Progenitor cell of endocrine pancreas (in vitro differentiated cells): ENCODE data around the gene SHANK2. TPM values are rescaled to one million over a fixed set of nuclear protein-coding genes. Genes with fewer than 3 reads are reported as not detected.

ENCODE experiments used
- DNase-seq: peaks from one replicate; pipeline ENCODE4 v3.0.0; 2021; ENCODE audit warnings: low spot score; ENCODE audit not compliant: unreplicated experiment
- H3K27ac Mint-ChIP-seq: 2 replicates; pipeline ENCODE4 v1.8.0; 2021; ENCODE audit warnings: mild to moderate bottlenecking, moderate library complexity, mixed read lengths
- H3K27me3 Mint-ChIP-seq: 2 replicates; pipeline ENCODE4 v1.8.0; 2021; ENCODE audit warnings: mixed read lengths
- H3K36me3 Mint-ChIP-seq: 2 replicates; pipeline ENCODE4 v1.8.0; 2022; ENCODE audit warnings: mixed read lengths; ENCODE audit not compliant: insufficient read depth
- H3K4me1 Mint-ChIP-seq: 2 replicates; pipeline ENCODE4 v1.8.0; 2021; ENCODE audit warnings: low read depth, mixed read lengths
- H3K4me3 Mint-ChIP-seq: 2 replicates; pipeline ENCODE4 v1.8.0; 2021; ENCODE audit warnings: low read depth, mild to moderate bottlenecking, moderate library complexity, mixed read lengths
- H3K9me3 Mint-ChIP-seq: 2 replicates; pipeline ENCODE4 v1.8.0; 2021; ENCODE audit warnings: low read depth, mixed read lengths
- CTCF ChIP-seq: fragments of 200-600 bp; sonication (generic); IDR thresholded peaks from one replicate; pipeline ENCODE4 v1.5.0; 2021; ENCODE audit warnings: antibody characterized with exemption, mild to moderate bottlenecking; ENCODE audit not compliant: unreplicated experiment
- total RNA-seq: library from RNA; stranded (reverse); gene quantifications from 2 replicates; pipeline ENCODE4 v1.2.1, GENCODE V29; 2021

Gene SHANK2
- total RNA-seq, 1 donor from 2014 or later: 104 TPM

GRCh38 chr11:71245601-71246391 lies 6.6 kb downstream of the SHANK2 start:
- H3K9me3 Mint-ChIP-seq: no peaks in the 10 kb centered on the region
- H3K27me3 Mint-ChIP-seq: no peaks in the 10 kb centered on the region
- no peak overlapping the region for H3K27ac Mint-ChIP-seq
- H3K4me3 Mint-ChIP-seq: no peak overlapping the region
- H3K4me1 Mint-ChIP-seq: peaks cover 50% of the 10 kb centered on the region
- peaks cover 5% of the 10 kb centered on the region for H3K36me3 Mint-ChIP-seq
- no peak for DNase-seq
- TF ChIP-seq CTCF: no peak

GRCh38 chr11:71244116-71244810 lies 8.1 kb downstream of the SHANK2 start:
- no peaks in the 10 kb centered on the region for H3K9me3 Mint-ChIP-seq
- no peaks in the 10 kb centered on the region for H3K27me3 Mint-ChIP-seq
- no peak overlapping the region for H3K4me3 Mint-ChIP-seq
- H3K4me1 Mint-ChIP-seq: peaks cover 39% of the 10 kb centered on the region
- no peak for DNase-seq
- H3K27ac Mint-ChIP-seq: no peak overlapping the region
- no peak for TF ChIP-seq CTCF
- H3K36me3 Mint-ChIP-seq: peaks cover 8% of the 10 kb centered on the region

- no peaks in the 10 kb centered on the region for H3K9me3 Mint-ChIP-seq
- no peak for DNase-seq
- TF ChIP-seq CTCF: no peak
- no peak overlapping the region for H3K4me3 Mint-ChIP-seq
- peaks cover 36% of the 10 kb centered on the region for H3K4me1 Mint-ChIP-seq
- peaks cover 15% of the 10 kb centered on the region for H3K36me3 Mint-ChIP-seq
- no peak overlapping the region for H3K27ac Mint-ChIP-seq
- H3K27me3 Mint-ChIP-seq: no peaks in the 10 kb centered on the region
These were observed 10.0 kb downstream of the SHANK2 start for GRCh38 chr11:71242391-71242790.

- no peak for DNase-seq
- peaks cover 34% of the 10 kb centered on the region for H3K4me1 Mint-ChIP-seq
These were observed 10.6 kb downstream of the SHANK2 start for GRCh38 chr11:71241721-71242259.

More at GRCh38 chr11:71241721-71242259, 10.6 kb downstream of the SHANK2 start:
- Mint-ChIP-seq H3K27ac (no peak overlapping the region), H3K9me3 (no peaks in the 10 kb centered on the region), H3K4me3 (no peak overlapping the region), H3K36me3 (peaks cover 15% of the 10 kb centered on the region), H3K27me3 (no peaks in the 10 kb centered on the region)
- no peak for TF ChIP-seq CTCF
